GM08714 (cell line): ENCODE results near the gene TNFSF8.

ENCODE experiments used
- H3K4me3 ChIP-seq: fragments of 200-500 bp; sonication (Bioruptor generic); 2 replicates; pipeline ENCODE4 v1.5.1; 2014; ENCODE audit warnings: mild to moderate bottlenecking, low read length, inconsistent platforms
- ZNF274 ChIP-seq: IDR thresholded peaks from 2 replicates; pipeline ENCODE4 v1.6.1; 2012; ENCODE audit warnings: mild to moderate bottlenecking, low read depth, low read length

The TNFSF8 gene

GRCh38 chr9:114924327-114924726 is 6.1 kb downstream of the TNFSF8 start:
- H3K4me3 ChIP-seq: no peak overlapping the region
- TF ChIP-seq ZNF274: no peak

GRCh38 chr9:114923918-114924317 is 6.5 kb downstream of the TNFSF8 start:
- TF ChIP-seq ZNF274: no peak
- H3K4me3 ChIP-seq: no peak overlapping the region

GRCh38 chr9:114921171-114921570 is 9.2 kb downstream of the TNFSF8 start:
- no peak for TF ChIP-seq ZNF274
- H3K4me3 ChIP-seq: no peak overlapping the region

- TF ChIP-seq ZNF274: no peak
- no peak overlapping the region for H3K4me3 ChIP-seq
These were observed 10.8 kb downstream of the TNFSF8 start for GRCh38 chr9:114919611-114920010.

- no peak overlapping the region for H3K4me3 ChIP-seq
- TF ChIP-seq ZNF274: no peak
These were observed 13.9 kb downstream of the TNFSF8 start for GRCh38 chr9:114916481-114916880.

GRCh38 chr9:114914139-114914538 is 16.3 kb downstream of the TNFSF8 start:
- no peak overlapping the region for H3K4me3 ChIP-seq
- no peak for TF ChIP-seq ZNF274

GRCh38 chr9:114913656-114914055 is 16.7 kb downstream of the TNFSF8 start:
- no peak for TF ChIP-seq ZNF274
- H3K4me3 ChIP-seq: no peak overlapping the region

GRCh38 chr9:114913217-114913616 is 17.2 kb downstream of the TNFSF8 start:
- no peak overlapping the region for H3K4me3 ChIP-seq
- no peak for TF ChIP-seq ZNF274

GRCh38 chr9:114911167-114911821 is 19.1 kb downstream of the TNFSF8 start:
- no peak overlapping the region for H3K4me3 ChIP-seq
- TF ChIP-seq ZNF274: no peak

- no peak overlapping the region for H3K4me3 ChIP-seq
These were observed 19.9 kb downstream of the TNFSF8 start for GRCh38 chr9:114910541-114910940.

GRCh38 chr9:114909661-114910060 is 20.7 kb downstream of the TNFSF8 start:
- H3K4me3 ChIP-seq: no peak overlapping the region
- no peak for TF ChIP-seq ZNF274

More at GRCh38 chr9:114910541-114910940, 19.9 kb downstream of the TNFSF8 start:
- no peak for TF ChIP-seq ZNF274

- H3K4me3 ChIP-seq: no peak overlapping the region
- no peak for TF ChIP-seq ZNF274
These were observed 21.5 kb downstream of the TNFSF8 start for GRCh38 chr9:114908805-114909448.

GRCh38 chr9:114908104-114908622 is 22.2 kb downstream of the TNFSF8 start:
- H3K4me3 ChIP-seq: no peak overlapping the region
- no peak for TF ChIP-seq ZNF274

GRCh38 chr9:114906922-114907571 is 23.3 kb downstream of the TNFSF8 start:
- H3K4me3 ChIP-seq: no peak overlapping the region
- no peak for TF ChIP-seq ZNF274
